GM18520 (cell line): ENCODE measurements around the gene ADIPOR2.
"Not testable (repeated sequence)": the region's sequence is repeated elsewhere in the genome, so short reads cannot be mapped to it uniquely, and the experiment has no call there.

Experiments used
- ATAC-seq: cut with Tn5 transposase; IDR thresholded peaks from one replicate; pipeline ENCODE4 v1.9.1; 2021; ENCODE audit not compliant: unreplicated experiment

Gene ADIPOR2

DNA sequence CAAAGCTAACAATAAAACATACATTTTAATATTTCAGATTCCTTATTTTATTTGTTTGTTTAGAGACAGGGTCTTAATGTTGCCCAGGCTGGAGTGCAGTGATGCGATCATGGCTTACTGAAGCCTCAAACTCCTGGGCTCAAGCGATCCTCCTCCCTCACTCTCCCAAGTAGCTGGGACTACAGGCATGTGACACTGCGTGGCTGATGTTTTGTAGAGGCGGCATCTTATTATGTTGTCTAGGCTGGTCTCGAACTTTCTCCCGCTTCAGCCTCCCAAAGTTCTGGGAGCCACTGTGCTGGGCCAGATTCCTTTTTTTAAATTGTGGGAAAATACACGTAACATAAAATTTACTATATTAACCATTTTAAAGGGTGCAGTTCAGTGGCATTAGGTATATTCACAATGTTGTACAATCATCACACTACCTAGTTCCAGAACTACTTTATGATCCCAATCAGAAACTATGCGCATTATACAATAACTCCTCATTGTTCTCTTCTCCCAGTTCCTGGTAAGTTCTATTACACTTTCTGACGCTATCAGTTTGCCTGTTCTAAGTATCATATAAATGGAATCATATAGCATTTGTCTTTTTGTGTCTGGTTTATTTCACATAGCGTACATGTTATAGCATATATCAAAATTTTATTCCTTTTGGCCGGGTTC lies 40.3 kb downstream of the ADIPOR2 start:
- ATAC-seq, result no peak

DNA sequence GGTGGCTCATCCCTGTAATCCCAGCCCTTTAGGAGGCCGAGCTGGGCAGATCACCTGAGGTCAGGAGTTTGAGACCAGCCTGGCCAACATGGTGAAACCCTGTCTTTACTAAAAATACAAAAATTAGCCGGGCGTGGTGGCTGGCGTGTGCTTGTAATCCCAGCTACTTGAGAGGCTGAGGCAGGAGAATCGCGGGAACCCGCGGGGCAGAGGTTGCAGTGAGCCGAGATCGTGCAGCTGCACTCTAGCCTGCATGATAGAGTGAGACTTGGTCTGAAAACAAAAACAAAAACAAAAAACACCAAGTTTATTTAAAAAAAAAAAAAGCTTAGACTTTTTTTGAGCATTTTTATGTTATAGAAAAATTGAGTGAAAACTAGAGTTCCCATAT lies 40.8 kb downstream of the ADIPOR2 start:
- not testable (repeated sequence) for ATAC-seq

DNA sequence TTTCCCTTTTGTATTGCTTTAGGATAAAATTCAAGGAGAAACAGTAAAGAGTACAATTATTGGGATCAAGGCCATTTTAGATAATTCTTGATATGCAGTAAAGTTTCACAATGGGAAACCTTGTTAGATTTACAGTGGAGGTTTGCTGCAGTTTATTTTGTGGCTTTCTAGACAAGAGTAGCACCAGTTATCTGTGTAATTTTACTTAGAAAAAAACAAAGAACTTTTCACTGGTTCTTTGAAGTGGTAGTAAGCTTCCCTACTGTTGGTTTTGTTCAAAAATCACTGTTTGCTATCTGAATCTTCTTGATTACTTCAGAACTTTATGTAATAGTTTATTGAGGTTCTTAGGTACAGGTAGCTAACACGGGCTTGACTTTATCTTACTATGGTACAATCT lies 42.0 kb downstream of the ADIPOR2 start:
- ATAC-seq, result no peak

DNA sequence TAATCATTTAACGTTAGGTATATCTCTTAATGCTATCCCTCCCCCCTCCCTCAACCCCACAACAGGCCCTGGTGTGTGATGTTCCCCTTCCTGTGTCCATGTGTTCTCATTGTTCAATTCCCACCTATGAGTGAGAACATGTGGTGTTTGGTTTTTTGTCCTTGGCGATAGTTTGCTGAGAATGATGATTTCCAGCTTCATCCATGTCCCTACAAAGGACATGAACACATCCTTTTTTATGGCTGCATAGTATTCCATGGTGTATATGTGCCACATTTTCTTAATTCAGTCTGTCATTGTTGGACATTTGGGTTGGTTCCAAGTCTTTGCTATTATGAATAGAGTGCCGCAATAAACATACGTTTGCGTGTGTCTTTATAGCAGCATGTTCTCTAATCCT lies 42.8 kb downstream of the ADIPOR2 start:
- not testable (repeated sequence) for ATAC-seq

DNA sequence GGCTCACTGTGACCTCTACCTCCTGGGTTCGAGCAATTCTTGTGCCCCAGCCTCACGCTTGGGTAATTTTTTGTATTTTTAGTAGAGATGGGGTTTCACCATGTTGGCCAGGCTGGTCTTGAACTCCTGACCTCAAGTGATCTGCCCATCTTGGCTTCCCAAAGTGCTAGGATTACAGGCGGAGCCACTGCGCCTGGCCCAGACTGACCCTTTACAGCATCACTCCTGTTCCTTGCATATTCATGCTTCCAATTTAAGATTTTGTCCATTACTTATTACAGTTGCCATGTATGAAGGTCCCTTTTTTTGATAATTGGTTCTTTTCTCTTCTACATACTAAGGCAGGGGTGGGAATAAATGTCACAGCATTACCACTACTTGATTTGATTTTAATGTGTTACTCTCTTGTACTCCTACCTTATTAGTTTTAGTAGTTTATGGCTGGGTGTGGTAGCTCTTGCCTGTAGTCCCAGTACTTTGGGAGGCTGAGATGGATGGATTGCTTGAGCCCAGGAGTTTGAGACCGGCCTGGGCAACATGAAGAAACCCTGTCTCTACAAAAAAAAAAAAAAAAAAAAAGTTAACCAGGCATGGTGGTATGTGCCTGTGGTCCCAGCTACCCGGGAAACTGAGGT lies 46.9 kb downstream of the ADIPOR2 start:
- no peak for ATAC-seq

DNA sequence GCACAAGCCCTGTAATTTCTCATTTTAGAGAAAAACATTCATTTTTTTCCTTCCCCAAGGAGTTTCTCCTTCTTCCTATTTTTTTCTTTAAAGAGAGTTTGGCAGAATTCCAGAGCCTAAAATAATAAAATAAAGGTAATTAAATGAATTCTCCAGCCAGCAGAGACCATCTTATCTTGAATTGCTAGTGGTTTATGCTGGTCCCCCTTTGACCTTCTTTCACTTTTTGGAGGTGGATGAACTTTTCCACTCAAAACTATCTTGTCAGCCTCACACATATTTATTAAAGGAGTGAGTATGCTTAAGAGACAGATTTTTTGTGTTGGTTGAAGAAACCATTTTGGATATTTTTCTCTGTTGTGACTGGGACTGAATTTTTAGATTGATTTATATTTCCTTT lies 47.6 kb downstream of the ADIPOR2 start:
- ATAC-seq, result no peak

DNA sequence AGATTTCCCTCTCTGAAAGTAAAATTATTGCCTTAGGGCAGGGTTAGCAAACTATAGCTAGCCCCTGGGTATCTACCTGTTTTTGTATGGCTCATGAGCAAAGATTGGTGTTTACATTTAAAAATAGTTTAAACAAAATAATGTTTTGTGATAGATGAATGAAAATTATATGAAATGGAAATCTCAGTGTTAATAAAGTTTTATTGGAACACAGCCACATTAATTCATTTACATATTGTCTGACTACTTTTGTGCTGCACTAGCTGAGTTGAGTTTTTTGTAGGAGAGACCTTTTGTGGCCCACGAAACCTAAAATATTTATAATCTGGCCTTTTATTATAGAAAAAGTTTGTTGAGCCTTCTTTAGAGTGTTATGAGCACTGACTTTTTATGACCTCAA lies 48.5 kb downstream of the ADIPOR2 start:
- ATAC-seq, result no peak

DNA sequence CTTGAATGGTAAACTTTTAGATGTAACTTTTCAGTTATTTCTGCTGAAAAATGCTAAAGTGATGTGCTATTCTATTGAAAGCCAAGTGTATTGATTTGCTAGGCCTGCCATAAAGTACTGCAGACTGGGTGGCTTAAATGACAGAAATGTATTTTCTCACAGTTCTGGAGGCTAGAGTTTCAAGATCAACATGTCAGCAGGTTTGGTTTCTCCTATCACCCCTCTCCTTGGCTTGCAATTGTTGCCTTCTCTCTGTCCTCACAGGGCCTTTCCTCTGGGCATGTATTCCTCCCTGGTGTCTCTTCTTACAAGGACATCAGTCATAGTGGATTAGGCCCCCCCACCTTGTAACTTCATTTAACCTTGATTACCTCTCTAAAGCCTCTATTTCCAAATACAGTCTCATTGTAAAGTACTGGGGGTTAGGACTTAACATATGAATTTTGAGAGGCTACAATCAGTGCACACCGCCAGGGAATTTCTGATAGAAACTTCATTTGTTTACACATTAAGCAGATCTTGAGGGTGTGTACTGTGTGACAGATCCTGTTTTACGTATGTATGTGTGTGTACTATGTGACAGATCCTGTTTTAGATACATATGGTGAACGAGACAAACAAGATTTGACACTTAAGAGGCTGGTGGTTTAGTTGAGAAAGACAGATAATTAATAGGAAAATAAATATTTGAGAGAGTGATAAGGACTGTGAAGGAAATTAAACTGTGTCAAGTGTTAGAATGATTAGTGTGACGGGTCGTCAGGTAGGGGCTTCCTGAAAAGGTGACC lies 49.5 kb downstream of the ADIPOR2 start:
- no peak for ATAC-seq

DNA sequence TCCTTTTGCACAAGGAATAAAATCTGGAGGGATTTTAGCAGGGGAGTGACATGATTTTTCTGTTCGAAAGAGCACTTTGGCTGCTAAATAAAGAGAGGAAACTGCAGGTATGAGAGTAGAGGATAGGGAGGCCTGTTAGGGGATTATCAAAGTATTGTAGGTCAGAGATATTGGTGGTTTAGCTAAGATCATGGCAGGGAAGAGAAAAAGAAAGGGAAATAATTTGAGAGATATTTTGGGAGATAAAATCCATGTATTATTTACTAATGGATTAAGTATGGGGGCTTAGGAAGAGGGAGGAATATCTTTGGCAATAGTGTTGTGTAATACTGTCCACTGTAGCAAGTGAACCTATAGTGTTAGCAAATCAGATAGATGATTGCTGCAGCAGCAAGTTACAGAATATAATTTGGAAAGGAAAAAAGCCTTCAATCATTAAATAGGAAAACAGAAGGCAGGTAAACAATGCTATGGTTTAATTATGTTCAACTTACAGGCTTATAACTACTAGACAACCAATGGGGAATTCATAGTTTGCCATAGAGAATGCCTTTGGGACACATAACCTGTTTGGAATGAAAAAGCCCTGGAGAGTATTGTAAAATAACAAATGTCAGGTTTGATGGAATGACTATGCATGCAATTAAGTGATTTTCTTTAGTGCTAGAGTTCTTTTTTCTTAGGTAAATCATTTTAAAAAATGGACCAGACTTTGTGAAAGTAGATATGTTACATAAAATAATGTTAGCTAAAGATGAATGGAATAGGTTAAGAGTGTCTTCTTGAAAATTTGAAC lies 50.5 kb downstream of the ADIPOR2 start:
- no peak for ATAC-seq

DNA sequence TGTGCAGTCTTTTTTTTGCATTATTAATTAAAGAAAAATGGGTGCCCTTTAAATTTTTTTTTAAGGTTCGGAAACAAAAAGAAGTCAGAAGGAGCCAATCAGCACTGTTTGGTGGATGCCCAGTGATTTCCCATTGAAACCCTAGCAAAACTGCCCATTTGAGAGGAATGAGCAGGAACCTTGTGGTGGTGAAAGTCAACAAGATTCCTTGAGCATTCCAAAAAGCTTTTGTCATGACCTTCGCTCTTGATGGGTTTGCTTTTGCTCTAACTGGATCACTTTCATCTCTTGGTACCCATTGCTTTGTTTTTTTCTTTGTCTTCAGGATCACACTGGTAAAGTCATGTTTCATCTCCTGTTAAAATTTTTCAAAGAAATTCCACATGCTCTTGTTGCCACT lies 54.1 kb downstream of the ADIPOR2 start:
- no peak for ATAC-seq

DNA sequence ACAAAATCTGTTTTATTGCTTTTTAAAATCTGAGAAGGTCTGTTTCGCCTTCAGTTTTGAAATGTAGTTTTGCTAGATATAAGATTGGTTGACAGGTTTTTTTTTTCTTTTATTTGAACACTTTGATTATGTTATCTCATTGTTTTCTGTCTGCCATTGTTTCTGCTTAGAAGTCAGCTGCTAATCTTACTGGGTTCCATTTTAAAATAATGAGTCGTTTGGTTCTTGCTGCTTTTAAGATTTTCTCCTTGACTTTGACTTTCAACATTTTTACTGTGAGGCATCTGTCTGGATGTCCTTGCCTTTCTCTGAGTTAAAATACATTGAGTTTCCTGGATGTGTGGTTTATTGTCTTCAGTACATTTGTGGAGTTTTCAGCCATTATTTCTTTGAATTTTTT lies 56.7 kb downstream of the ADIPOR2 start:
- ATAC-seq, result no peak

DNA sequence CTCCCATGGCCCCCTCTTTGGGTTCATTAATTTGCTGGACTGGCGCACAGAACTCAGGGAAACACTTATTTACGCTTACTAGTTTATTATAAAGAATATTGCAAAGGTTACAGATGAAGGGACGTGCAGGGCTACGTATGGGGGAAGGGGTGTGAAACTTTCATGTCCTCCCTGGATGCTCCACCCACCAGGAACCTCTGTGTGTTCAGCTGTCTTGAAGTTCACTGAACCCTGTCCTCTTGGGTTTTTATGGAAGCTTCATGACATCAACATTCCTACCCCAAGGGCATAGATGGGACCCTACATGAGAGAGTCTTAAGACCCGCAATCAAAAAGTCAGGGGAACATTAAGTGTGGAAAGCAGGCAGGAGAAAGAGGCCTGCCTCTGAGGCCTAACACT lies 58.1 kb downstream of the ADIPOR2 start:
- no peak for ATAC-seq

DNA sequence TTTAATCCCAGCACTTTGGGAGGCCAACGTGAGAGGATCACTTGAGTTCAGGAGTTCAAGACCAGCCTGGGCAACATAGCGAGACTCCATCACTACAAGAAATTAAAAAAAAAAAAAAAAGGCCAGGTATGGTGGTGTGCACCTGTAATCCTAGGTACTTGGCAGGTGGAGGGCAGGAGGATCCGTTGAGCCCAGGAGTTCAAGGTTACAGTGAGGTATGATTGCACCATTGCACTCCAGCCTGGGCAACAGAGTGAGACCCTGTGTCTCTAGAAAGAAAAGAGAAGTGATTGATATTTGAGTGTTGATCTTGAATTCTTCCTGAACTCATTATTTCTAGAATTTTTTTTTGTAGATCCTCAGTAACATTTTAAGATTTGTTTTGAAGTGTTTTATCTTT lies 59.4 kb downstream of the ADIPOR2 start:
- ATAC-seq, result no peak

DNA sequence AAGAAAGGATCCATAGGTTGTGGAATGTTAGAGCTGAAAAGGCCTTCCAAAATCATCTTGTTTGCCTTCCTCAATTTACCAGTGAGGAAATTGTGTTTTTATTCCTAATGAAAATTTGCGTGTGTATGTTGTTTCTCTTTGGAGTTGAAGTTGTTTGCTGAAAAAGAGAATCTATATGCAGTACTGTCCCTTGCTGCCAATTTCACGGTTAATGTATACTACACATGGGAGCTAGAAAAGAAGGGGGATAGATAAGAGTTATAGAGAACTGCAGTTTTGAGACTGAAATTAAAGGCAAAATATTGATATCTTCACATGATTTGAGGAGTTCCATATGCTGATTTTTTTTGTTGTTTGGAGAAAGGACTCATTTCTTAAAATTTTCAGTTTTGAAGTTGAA lies 67.5 kb downstream of the ADIPOR2 start:
- ATAC-seq, result no peak

DNA sequence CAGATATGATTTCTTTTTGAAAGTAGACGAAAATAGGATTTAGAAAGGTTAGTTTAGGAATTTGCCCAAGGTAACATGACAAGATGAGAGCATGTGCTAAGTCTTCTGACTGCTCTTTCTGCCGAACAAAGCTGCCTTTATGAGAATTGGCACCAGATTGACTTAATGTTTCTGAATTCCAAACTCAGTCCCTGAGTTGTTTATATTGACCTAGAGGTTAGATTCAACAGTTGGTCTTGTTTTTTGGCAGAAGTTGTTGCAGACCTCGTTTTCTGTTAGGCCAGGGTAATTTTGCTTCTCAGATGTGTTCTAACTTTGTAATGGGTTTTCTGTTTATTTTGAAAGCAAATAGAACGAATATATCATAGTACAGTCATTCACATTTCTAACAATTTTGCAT lies 68.0 kb downstream of the ADIPOR2 start:
- no peak for ATAC-seq

DNA sequence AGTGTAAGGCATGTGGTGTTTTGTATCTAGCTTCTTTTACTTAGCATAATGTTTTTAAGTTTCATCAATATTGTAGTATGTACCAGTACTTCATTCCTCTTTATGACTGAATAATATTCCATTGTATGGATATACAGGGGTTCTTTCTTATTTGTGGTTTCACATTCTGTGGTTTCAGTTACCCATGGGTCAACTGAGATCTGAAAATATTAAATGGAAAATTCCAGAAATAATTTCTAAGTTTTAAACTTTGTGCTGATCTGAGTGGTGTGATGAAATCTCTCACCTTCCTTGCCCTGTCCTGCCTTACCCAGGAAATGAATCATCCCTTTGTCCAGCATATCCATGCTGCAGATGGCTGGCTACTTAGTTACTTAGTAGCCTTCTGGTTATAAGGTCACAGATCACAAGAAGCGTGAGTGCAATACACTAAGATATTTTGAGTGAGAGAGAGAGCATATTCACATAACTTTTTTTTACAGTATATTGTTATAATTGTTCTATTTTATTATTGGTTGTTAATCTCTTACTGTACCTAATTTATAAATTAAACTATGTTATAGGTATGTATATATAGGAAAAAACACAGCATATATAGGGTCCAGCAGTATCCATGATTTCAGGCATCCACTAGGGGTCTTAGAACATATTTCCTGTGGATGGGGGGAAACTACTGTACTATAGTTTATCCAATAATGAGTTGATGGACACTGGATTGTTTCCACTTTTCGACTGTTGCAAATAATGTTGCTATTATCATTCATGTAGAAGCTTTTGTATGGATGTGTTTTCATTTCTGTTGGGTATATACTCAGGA lies 69.9 kb downstream of the ADIPOR2 start:
- no peak for ATAC-seq

DNA sequence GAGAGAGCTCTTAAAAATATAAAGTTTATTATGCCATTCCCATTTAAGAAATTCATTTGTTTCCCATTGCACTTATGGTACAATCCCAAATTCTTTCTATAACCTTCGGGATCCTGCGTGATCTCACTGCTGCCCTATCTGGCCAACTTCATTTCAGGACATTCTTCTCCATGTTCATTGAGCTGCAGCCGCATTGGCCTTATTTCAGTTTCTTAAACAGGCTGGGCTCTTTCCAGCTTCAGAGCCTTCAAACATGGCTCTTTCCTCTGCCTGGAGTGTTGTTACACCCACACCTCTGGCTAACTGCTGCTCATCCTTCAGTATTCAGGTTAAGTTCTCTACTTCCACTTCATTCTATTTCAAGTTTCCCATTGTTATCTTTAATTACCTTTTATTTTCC lies 71.0 kb downstream of the ADIPOR2 start:
- no peak for ATAC-seq

DNA sequence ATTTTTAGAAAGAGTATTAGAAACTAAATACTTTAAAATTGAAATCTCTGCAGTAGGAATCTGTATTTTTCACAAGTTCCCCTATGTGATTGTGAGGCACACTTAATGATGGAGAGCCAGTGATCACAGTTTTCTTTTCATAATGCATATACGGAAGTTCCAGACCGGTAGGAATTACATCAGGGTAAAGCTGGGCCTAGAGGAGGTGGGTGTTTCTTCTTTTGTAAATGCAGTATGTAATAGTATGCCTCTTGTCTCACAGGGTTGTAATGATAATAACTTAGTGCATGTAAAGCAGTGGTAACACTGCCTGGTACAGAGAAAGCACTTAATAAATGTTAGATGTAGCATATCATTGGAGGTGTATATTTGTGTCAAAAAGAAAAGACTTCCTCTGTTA lies 72.3 kb downstream of the ADIPOR2 start:
- no peak for ATAC-seq

DNA sequence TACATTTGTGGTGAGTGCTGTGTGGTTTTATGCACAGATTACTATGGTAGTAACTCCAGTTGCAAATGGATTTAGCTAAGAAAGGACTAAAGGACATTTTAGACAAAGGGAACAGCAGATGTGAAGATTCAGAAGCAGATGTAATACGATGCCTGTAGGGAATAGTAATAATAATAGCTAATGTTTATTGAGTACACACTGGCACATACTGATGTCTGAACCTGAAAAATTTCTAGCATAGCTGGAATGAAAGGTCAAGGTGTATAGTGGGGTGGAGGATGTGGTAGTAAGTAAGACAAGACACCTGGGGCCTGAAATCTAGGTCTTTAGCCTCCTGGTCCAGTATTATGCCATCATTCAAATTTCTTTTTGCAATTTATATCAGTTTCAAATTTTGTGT lies 75.2 kb downstream of the ADIPOR2 start:
- no peak for ATAC-seq

DNA sequence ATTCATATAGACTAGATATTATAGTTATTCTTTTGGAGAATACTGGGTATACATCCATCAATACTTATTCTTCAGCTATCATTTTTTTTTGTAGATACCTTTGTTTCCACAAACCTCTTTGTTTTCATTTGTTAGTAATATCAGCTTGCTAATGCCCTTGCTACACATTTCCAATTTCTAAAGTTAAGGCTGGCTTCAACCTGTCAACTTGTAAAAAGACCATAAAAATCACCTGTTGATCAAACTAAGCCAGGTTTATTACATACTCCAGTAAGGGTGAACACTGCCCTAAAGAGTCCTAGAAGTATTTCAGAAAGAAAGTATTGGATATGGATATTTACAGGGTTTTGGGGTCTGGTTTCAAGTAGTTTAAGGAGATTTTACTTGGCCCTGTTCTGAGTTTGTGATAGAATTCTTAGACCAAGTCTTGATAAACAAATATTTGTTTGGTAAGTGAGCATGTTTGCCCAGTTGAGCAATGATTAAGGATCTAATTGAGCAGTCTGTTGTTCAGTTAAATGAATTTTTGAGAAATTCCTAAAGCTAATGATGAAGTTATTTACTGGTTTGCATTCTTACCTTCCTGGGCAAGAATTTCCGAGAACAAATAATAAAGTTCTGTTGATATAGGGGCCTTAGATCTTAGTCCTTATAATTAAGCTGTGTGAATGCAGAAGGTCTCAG lies 76.7 kb downstream of the ADIPOR2 start:
- ATAC-seq, result no peak
